HEK293T (cell line): ENCODE data around the gene PRKAG1.

Experiments
- BHLHE40 ChIP-seq: fragments of 450-650 bp; IDR thresholded peaks from 2 replicates; pipeline ENCODE4 v1.6.1; 2016; ENCODE audit warnings: mild to moderate bottlenecking, moderate library complexity, borderline replicate concordance
- CTBP1 ChIP-seq: fragments of 450-650 bp; IDR thresholded peaks from 2 replicates; pipeline ENCODE4 v1.6.1; 2016; ENCODE audit warnings: borderline replicate concordance
- FOXA1 ChIP-seq: fragments of 450-650 bp; IDR thresholded peaks from 2 replicates; pipeline ENCODE4 v1.6.1; 2016; ENCODE audit warnings: mild to moderate bottlenecking
- FOXK2 ChIP-seq: fragments of 450-650 bp; IDR thresholded peaks from 2 replicates; pipeline ENCODE4 v1.6.1; 2016; ENCODE audit warnings: mild to moderate bottlenecking
- FOXM1 ChIP-seq: fragments of 450-650 bp; IDR thresholded peaks from 2 replicates; pipeline ENCODE4 v1.6.1; 2017; ENCODE audit warnings: mild to moderate bottlenecking, borderline replicate concordance
- HDGF ChIP-seq: fragments of 450-650 bp; IDR thresholded peaks from 2 replicates; pipeline ENCODE4 v1.6.1; 2017; ENCODE audit warnings: antibody characterized with exemption, borderline replicate concordance
- LEF1 ChIP-seq: fragments of 450-650 bp; IDR thresholded peaks from 2 replicates; pipeline ENCODE4 v1.6.1; 2017; ENCODE audit warnings: mild to moderate bottlenecking, borderline replicate concordance
- NFRKB ChIP-seq: fragments of 450-650 bp; IDR thresholded peaks from 2 replicates; pipeline ENCODE4 v1.6.1; 2016; ENCODE audit warnings: mild to moderate bottlenecking, moderate library complexity
- SP1 ChIP-seq: fragments of 450-650 bp; IDR thresholded peaks from 2 replicates; pipeline ENCODE4 v1.6.1; 2017
- SUZ12 ChIP-seq: fragments of 450-650 bp; IDR thresholded peaks from 2 replicates; pipeline ENCODE4 v1.6.1; 2016; ENCODE audit warnings: mild to moderate bottlenecking
- TARDBP ChIP-seq: fragments of 450-650 bp; IDR thresholded peaks from 2 replicates; pipeline ENCODE4 v1.6.1; 2016
- ZNF384 ChIP-seq: fragments of 450-650 bp; IDR thresholded peaks from 2 replicates; pipeline ENCODE4 v1.6.1; 2016
- TF ChIP-seq, protein P1 (sequence below): fragments of 450-650 bp; IDR thresholded peaks from 2 replicates; pipeline ENCODE4 v1.6.1; 2016

DNA sequence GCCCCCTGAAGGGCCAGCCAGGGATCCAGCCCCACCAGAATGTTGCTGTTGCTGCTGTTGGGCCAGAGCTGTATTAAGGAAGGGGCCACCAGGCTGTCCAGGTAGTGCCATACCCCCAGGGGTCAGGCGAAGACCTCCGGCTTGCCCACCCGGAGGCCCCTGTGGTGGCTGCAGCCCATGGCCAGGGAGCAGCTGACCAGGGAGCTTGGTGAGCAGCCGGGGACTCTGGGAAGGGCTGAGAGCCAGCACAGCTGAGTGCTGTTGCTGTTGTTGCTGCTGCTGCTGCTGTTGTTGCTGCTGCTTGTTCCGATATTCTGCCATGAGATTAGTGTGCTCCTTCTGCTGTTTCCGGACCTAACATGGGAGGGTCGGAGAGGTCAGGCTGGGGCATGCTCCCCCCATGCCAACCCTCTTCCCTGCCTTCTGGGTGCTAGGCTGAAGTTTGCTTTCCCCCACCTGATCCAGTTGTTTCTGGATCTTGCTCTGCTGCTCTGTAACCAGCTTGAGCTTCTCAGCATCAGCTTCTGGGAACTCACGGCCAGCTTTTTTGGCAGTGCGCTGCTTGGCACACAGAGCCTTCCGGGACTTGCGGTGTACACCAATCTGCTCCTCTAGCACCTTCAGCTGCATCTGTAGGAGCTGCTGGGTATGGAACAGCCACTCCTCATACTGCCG is 15.2 kb upstream of the PRKAG1 start:
- TF ChIP-seq HDGF (no peak), LEF1 (no peak), CTBP1 (no peak), FOXK2 (no peak), SP1 (no peak), SUZ12 (no peak), NFRKB (no peak), TARDBP (no peak), FOXM1 (no peak), BHLHE40 (no peak), ZNF384 (no peak), FOXA1 (no peak)
- TF ChIP-seq, protein P1, sequence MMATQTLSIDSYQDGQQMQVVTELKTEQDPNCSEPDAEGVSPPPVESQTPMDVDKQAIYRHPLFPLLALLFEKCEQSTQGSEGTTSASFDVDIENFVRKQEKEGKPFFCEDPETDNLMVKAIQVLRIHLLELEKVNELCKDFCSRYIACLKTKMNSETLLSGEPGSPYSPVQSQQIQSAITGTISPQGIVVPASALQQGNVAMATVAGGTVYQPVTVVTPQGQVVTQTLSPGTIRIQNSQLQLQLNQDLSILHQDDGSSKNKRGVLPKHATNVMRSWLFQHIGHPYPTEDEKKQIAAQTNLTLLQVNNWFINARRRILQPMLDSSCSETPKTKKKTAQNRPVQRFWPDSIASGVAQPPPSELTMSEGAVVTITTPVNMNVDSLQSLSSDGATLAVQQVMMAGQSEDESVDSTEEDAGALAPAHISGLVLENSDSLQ, result no peak
